RWPE1 (cell line): ENCODE measurements around the gene EFHC1.

Experiments
- CTCF ChIA-PET: fragments of 350-600 bp; sonication (Branson Sonifier 250); formaldehyde crosslinking; extraction: SDS; loops from one replicate; lab custom pipeline; 2021; lab: Yijun Ruan, JAX
- POLR2A ChIA-PET: fragments of 400-600 bp; formaldehyde crosslinking; extraction: SDS; loops from one replicate; lab custom pipeline; 2020; ENCODE audit warnings: antibody characterized with exemption; ENCODE audit not compliant: low non-redundant PET; lab: Yijun Ruan, JAX
- DNase-seq: peaks from one replicate; pipeline ENCODE4 v3.0.0; 2012; ENCODE audit warnings: low spot score
- H3K27ac ChIP-seq: fragments of 450-650 bp; 2 replicates; pipeline ENCODE4 v1.5.1; 2017
- TF ChIP-seq, protein P1 (sequence below): fragments of 450-650 bp; conservative IDR thresholded peaks from 2 replicates; pipeline ENCODE4 v1.5.1; 2017; ENCODE audit warnings: low read depth, mild to moderate bottlenecking

EFHC1 gene

DNA sequence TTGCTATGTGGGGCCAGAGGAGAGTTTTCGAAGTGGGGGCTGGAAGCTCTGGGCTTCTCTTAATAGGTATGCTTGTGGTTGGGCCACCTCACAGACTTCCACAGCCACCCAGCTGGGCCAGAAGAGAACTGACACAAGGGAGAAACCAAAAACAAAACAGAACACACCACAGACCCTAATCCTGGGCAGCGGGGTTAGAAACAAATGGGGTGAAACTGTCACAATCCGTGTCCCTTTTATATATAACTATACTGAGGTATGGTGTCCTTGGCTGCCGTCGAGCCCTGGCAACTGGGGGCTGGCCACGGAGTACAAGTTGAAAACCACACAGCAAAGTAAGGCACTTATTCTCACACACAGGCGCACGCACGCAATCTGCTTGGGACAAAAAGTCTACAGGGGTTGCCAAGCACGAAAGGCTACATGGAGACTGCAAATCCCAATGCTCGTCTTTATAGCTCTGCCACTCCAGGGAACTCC is 78.4 kb downstream of the EFHC1 start:
- peak overlapping the region; percentile 30 for H3K27ac ChIP-seq
- TF ChIP-seq, protein P1, sequence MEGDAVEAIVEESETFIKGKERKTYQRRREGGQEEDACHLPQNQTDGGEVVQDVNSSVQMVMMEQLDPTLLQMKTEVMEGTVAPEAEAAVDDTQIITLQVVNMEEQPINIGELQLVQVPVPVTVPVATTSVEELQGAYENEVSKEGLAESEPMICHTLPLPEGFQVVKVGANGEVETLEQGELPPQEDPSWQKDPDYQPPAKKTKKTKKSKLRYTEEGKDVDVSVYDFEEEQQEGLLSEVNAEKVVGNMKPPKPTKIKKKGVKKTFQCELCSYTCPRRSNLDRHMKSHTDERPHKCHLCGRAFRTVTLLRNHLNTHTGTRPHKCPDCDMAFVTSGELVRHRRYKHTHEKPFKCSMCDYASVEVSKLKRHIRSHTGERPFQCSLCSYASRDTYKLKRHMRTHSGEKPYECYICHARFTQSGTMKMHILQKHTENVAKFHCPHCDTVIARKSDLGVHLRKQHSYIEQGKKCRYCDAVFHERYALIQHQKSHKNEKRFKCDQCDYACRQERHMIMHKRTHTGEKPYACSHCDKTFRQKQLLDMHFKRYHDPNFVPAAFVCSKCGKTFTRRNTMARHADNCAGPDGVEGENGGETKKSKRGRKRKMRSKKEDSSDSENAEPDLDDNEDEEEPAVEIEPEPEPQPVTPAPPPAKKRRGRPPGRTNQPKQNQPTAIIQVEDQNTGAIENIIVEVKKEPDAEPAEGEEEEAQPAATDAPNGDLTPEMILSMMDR = no peak
- CTCF ChIA-PET = no interaction called here
- DNase-seq = no peak
- POLR2A ChIA-PET = interaction anchor here (0.6 kb wide), 1 partner anchor 80 kb away, joined by 11 read pairs; no protein-coding TSS in a partner anchor

DNA sequence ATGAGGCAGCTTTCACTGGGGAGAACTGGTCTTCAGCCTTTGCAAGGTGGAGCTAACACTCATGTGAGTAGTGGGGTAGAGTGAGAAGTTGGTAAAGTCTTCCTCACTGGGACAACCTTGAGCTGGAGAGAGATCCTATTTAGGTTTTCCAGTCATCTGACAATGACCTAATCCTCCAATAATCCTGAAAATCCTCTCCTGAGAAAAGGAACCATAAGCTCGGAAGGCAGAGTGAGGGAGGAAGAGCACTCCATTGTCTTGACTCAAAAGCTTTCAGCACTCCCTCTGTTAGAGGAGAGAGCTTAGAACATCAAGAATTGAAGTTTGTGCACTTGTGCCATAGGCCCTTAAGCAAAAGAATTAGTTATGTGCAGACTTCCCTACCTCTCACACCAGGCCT is 78.9 kb downstream of the EFHC1 start:
- TF ChIP-seq, protein P1 = no peak
- POLR2A ChIA-PET = interaction anchor here (0.6 kb wide), 1 partner anchor 81 kb away, joined by 11 read pairs; no protein-coding TSS in a partner anchor
- DNase-seq = no peak
- CTCF ChIA-PET = no interaction called here
- H3K27ac ChIP-seq = peak overlapping the region; percentile 30

DNA sequence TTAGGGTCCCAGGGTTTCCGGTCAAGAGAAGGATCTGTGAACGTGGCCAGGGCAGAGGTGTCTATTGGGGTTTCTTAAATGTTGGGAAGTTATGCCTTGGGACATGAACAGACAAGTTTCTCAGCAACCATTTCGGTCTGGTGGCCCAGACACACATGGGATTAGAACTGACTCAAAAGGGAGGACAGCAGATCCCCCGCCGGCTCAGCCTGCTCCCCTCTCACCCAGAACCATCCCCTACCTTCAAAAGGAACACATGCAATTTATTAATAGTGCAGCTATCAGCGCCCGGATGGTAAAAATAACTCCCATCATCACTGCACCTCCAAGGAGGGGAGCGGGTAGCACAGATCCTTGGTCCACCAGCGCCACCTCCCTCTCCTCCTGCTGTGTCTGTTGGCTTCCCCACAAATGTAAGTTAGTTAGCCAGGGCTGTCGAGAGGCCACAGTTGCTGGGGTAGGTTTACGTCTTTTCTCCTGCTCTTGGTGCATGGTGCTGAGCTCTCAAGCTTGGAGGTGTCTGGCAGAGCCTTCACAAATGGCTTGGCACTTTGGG is 79.6 kb downstream of the EFHC1 start:
- ChIA-PET POLR2A (no interaction called here), CTCF (no interaction called here)
- H3K27ac ChIP-seq = peak overlapping the region; percentile 54
- no peak for DNase-seq
- TF ChIP-seq, protein P1 = no peak

DNA sequence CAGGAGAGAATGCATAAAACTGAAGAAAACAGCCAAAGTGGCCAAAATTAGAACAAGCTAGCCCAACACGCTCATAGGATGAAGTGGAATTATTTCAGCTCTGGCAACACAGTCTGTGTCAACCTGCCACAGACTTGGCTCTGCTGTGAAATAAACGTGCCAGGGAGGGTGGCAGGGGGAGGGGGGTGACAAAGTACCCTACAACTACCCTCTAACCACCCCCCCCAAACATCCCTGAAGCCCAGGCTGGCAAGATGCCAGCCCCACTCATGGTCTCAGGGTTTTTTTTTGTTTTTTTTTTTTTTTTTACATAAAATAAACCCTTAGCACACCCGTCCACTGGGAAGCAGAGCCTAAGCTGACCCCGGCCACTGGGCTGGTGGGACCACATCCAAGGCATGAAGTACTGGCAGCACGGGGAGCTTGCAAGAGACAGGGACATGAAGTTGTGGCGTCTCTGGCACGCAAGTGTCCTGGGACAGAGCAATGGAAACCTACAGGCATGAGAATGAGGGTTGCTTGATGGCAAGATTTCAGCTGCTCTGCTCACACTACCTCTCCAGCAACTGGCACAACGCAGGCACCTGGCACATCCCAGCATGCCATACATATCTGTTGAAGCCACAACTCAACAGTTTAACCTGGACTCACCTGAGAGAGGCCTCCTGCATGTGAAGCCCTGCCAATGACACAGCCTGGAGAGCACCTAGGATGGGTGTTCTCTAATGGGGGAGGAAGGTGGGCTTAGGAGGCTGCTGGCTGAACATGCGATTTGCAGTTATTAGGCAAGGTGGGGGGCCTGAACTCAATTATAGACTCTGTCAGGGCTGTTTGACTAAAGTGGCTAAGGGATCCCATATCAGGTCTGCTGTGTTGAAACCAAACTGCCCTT is 80.3 kb downstream of the EFHC1 start:
- TF ChIP-seq, protein P1 = no peak
- CTCF ChIA-PET = no interaction called here
- POLR2A ChIA-PET = no interaction called here
- DNase-seq = no peak
- peak overlapping the region; percentile 54 for H3K27ac ChIP-seq

DNA sequence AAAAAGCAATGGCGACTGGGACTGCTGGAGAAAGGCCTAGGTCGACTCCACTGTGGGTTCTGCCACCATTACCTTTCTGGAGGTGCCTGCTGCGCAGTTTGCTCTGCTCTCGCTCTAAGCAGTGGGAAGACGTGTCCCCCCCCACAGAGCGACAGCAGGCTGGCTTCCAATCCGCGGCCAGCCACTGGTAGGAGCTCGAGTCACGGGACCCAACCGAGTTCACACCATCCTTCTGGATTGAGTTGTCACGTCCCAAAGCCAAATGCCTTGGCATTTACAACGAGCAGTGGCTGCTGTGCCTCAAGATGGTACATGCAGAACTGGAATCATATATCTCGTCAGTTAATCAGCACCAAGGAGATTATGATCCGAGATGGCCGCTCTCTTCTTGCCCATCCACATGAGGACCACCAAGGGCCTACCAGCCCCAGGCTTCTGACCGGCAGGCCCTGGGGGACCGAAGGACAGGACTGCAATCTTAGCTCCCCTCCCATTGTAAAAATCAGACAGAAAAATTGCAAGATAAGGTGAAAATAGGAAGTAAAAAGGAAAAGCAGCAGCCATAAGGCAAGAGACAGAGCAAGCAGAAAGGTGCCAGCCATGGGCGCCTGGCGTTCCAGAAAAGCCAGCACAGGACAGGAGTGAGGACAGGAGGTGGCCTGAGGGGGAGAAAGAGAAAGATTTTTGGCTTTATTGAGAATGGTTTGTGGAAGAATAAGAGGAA is 82.3 kb downstream of the EFHC1 start:
- DNase-seq = no peak
- TF ChIP-seq, protein P1 = no peak
- H3K27ac ChIP-seq = peak overlapping the region; percentile 100
- CTCF ChIA-PET = interaction anchor here (1.1 kb wide), 1 partner anchor 87 kb away, joined by 4 read pairs; no protein-coding TSS in a partner anchor
- POLR2A ChIA-PET = no interaction called here

DNA sequence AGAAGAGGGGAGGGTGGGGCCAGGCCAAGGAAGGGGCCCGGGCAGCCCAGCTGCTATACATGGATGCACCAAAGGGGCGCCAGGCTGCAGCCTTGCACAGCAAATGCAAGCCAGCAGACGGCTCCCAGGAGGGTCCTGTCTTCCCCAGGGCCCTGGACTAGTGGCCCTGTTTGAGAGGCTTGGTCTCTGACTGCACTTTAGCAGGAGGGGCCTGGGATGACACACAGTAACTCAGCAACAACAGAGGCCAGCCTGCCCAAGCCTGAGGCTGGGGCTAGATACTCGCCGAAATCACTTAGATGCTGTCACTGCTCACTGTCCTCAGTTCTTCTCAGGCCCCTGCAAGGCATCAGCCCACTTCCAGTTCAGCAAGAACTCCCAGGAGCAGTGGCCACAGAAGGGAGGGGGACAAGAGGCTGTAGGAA is 83.2 kb downstream of the EFHC1 start:
- ChIA-PET POLR2A (interaction anchor here (1.5 kb wide), 1 partner anchor 73 kb away, joined by 10 read pairs; the partner anchor contains the start of gene TRAM2), CTCF (interaction anchor here (0.7 to 1.1 kb wide), 2 partner anchors 87 to 196 kb away, joined by 4 read pairs; no protein-coding TSS in a partner anchor)
- peak; percentile 15 for DNase-seq
- TF ChIP-seq, protein P1 = no peak
- peak overlapping the region; percentile 100 for H3K27ac ChIP-seq
